ENCODE measurements around the gene LTA4H.

The LTA4H gene

GRCh38 chr12:96028538-96028937 is 6.8 kb downstream of the LTA4H start (continued):
- TF ChIP-seq ISL1 (CRISPR knock-in tag; IDR thresholded peaks at IDR 0.05) = no peak
- no peak for TF ChIP-seq TOX (CRISPR knock-in tag; IDR thresholded peaks at IDR 0.05; ENCODE audit: borderline replicate concordance)
- TF ChIP-seq CSDC2 (CRISPR knock-in tag; IDR thresholded peaks at IDR 0.05) = no peak
- TF ChIP-seq POU6F1 (CRISPR knock-in tag; IDR thresholded peaks at IDR 0.05; ENCODE audit: borderline replicate concordance, low read depth) = no peak

GRCh38 chr12:96026331-96026730 is 9.1 kb downstream of the LTA4H start:
- no peak for ATAC-seq

GRCh38 chr12:96025518-96025917 is 9.9 kb downstream of the LTA4H start:
- ATAC-seq = no peak
- TF ChIP-seq CSRNP3 (CRISPR knock-in tag; IDR thresholded peaks at IDR 0.05) (no peak), ZFP3 (CRISPR knock-in tag; IDR thresholded peaks at IDR 0.05) (no peak), GLIS3 (CRISPR knock-in tag; IDR thresholded peaks at IDR 0.05) (no peak), TCF4 (CRISPR knock-in tag; IDR thresholded peaks at IDR 0.05; ENCODE audit: borderline replicate concordance) (no peak), PPARA (CRISPR knock-in tag; IDR thresholded peaks at IDR 0.05; ENCODE audit: borderline replicate concordance) (no peak), TOX (CRISPR knock-in tag; IDR thresholded peaks at IDR 0.05; ENCODE audit: borderline replicate concordance) (no peak), CREB5 (CRISPR knock-in tag; IDR thresholded peaks at IDR 0.05; ENCODE audit: low read depth) (no peak), ARNTL (CRISPR knock-in tag; IDR thresholded peaks at IDR 0.05; ENCODE audit: borderline replicate concordance, low read depth) (no peak), ISL1 (CRISPR knock-in tag; IDR thresholded peaks at IDR 0.05) (no peak), POU6F1 (CRISPR knock-in tag; IDR thresholded peaks at IDR 0.05; ENCODE audit: borderline replicate concordance, low read depth) (no peak)

More at GRCh38 chr12:96026331-96026730, 9.1 kb downstream of the LTA4H start:
- no peak for TF ChIP-seq CSDC2 (CRISPR knock-in tag; IDR thresholded peaks at IDR 0.05)
- no peak for TF ChIP-seq ZNF565 (CRISPR knock-in tag; conservative IDR thresholded peaks at IDR 0.05; ENCODE audit: low read depth)
- no peak for TF ChIP-seq PATZ1 (CRISPR knock-in tag; IDR thresholded peaks at IDR 0.05; ENCODE audit: borderline replicate concordance)
- no peak for TF ChIP-seq CSRNP3 (CRISPR knock-in tag; IDR thresholded peaks at IDR 0.05)
- TF ChIP-seq TSHZ2 (CRISPR knock-in tag; IDR thresholded peaks at IDR 0.05) = no peak
- no peak for TF ChIP-seq ZFP30 (CRISPR knock-in tag; IDR thresholded peaks at IDR 0.05)
- TF ChIP-seq BACH2 (CRISPR knock-in tag; IDR thresholded peaks at IDR 0.05; ENCODE audit: borderline replicate concordance) = no peak
- TF ChIP-seq GLIS3 (CRISPR knock-in tag; IDR thresholded peaks at IDR 0.05) = no peak
- no peak for TF ChIP-seq ARNTL (CRISPR knock-in tag; IDR thresholded peaks at IDR 0.05; ENCODE audit: borderline replicate concordance, low read depth)
- no peak for TF ChIP-seq TCF4 (CRISPR knock-in tag; IDR thresholded peaks at IDR 0.05; ENCODE audit: borderline replicate concordance)
- no peak for TF ChIP-seq ZC3H10 (CRISPR knock-in tag; IDR thresholded peaks at IDR 0.05)
- no peak for TF ChIP-seq ESRRG (CRISPR knock-in tag; IDR thresholded peaks at IDR 0.05)
- TF ChIP-seq ZFP3 (CRISPR knock-in tag; IDR thresholded peaks at IDR 0.05) = no peak
- TF ChIP-seq ZNF8 (CRISPR knock-in tag; IDR thresholded peaks at IDR 0.05) = no peak
- no peak for TF ChIP-seq PPARA (CRISPR knock-in tag; IDR thresholded peaks at IDR 0.05; ENCODE audit: borderline replicate concordance)
- no peak for TF ChIP-seq OSR1 (CRISPR knock-in tag; IDR thresholded peaks at IDR 0.05)
- no peak for TF ChIP-seq ISL1 (CRISPR knock-in tag; IDR thresholded peaks at IDR 0.05)
- no peak for TF ChIP-seq RARB (CRISPR knock-in tag; IDR thresholded peaks at IDR 0.05)
- TF ChIP-seq TOX (CRISPR knock-in tag; IDR thresholded peaks at IDR 0.05; ENCODE audit: borderline replicate concordance) = no peak
